ENCODE results near the gene KIF20A.
A peak's percentile ranks its signal among the peaks of the same experiment; 100 is the strongest.
"Not testable (repeated sequence)": the region's sequence is repeated elsewhere in the genome, so short reads cannot be mapped to it uniquely, and the experiment has no call there.

Gene KIF20A

DNA sequence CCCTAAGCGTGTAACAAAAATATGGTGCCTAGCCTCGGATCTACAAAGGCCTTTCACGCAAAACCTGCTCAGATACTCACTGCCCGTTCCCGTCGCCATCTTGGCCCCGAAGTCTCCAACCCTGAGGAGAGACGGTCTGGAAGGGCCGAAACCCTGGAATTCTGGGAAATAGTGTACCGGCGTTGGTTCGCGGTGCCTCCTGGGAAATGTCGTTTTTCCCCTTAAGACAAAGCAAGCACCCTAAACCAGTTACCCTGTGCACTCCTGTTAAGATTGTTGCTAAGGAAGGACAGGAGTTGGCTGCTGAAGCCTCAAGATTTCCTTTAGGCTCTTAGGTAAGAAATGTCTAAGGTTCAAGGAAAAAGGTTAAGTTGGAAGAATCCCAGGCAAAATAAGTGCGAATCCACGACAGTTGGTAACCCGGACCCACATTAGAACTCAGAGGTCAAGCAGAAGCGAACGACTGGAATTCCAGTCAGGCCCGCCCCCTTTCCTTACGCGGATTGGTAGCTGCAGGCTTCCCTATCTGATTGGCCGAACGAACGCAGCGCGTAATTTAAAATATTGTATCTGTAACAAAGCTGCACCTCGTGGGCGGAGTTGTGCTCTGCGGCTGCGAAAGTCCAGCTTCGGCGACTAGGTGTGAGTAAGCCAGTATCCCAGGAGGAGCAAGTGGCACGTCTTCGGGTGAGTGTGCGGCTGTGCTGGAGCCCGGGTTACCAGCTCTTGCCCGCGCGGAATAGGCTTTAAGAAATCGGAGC, at the start of gene KIF20A, which contains the start of gene BRD8:
KIF20A (plus strand) TSS at position 597 of the 761 bp plus-strand sequence. CDS start 569 bp downstream, outside the sequence.
BRD8 (minus strand) TSS at position 115 of the 761 bp plus-strand sequence; CDS start at position 99, 16 bp downstream.
- peak within 1 kb of the TSS; percentile 90 for H3K4me3 ChIP-seq (ENCODE audit: low read depth, low read length)
- peak; percentile 85 for DNase-seq (ENCODE audit: low read depth)

DNA sequence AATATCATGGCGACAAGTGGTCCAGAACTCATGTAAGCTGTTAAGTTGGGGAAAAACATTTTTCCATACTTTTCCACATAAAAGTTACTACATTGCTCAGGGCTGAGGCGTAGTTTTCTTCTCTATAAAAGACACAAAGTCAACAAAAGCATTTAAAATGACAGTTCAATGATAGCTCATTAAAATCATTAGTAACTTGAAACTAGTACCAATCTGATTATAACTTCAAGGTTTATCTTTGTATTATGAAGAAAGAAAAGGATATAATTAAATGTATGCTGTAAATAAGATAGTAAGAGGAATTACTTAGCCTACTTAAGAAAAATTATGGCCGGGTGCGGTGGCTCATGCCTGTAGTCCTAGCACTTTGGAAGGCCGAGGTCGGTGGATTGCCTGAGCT, 49.6 kb upstream of the KIF20A start:
- no peak overlapping the region for H3K4me3 ChIP-seq (ENCODE audit: low read depth, low read length)
- no peak for DNase-seq (ENCODE audit: low read depth)

DNA sequence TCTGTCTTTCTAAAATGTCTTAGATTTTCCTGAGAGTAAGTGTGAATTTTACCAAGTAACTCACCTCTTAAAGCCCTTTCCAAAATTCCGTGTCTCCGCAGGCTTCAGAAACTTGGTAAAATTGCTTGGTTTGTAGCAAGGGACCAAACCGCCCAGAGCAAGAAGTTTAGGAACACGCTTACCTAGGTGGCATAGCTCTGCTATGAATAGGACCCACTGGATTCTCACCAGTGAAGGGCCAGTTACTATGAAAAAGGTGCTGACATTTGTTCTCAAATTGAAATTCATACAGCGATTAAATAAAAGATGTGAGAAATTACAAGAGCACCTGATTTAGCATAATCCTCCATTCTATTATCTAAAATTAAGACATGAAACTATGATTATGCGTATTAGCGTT, 46.4 kb upstream of the KIF20A start:
- no peak for DNase-seq (ENCODE audit: low read depth)
- no peak overlapping the region for H3K4me3 ChIP-seq (ENCODE audit: low read depth, low read length)

DNA sequence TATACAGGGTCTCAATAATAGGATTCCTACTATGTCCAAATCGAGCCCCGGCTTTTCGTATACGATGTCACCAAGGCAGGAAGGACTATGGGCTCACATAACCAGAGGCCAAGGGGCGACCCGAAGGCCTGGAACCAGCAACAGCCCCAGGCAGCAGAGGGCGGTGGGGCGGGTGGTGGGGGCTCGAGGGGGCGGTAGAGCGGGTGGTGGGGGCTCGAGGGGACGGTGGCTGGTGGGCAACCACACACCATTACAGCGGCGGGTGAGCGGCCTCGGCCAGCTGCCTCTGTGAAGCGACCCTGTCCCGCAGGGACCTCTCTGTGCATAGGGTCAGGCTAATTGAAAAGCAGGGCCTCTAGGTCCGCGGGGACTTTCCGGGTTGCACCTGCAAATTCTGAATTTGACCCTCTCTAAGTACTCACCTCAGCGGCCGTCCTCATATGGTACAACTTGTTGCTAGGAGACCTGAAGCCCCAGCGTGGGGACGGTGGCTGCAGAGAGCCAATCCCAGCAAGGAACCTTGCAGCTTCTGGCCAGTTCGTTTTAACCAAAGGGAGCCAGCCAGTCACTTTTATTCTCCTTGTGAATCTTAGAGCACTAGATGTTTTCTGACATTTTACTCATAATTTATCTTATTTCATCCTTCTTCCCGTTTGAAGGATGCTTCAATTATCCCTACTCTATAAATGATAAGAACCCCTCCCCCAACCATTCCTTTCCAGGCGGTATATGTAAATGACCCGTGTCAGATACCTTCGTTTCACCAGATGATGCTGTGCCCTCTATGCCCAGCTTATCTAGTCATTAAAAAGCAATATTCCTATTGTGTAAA, 39.7 kb upstream of the KIF20A start, which contains the start of gene NME5:
NME5 (minus strand) TSS at position 480 of the 832 bp plus-strand sequence. CDS start 648 bp downstream, outside the sequence.
- peak within 1 kb of the TSS; percentile 55 for H3K4me3 ChIP-seq (ENCODE audit: low read depth, low read length)
- peak; percentile 24 for DNase-seq (ENCODE audit: low read depth)

DNA sequence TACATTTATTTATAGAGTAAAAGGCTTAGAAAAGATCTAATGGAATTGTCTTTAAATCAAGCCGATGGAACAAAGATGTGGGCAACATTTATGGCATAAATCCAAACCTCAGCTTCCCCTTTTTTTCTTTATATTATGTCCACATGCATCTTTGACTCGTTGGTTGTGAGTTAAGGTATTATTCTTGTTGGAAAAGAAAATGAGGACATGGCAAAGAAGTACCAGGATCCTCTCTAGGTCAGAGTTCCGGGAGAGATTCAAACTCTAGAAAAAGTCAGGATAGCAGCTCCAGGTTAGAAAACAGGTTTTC, 39.2 kb upstream of the KIF20A start:
- no peak overlapping the region for H3K4me3 ChIP-seq (ENCODE audit: low read depth, low read length)
- DNase-seq (ENCODE audit: low read depth) = no peak

DNA sequence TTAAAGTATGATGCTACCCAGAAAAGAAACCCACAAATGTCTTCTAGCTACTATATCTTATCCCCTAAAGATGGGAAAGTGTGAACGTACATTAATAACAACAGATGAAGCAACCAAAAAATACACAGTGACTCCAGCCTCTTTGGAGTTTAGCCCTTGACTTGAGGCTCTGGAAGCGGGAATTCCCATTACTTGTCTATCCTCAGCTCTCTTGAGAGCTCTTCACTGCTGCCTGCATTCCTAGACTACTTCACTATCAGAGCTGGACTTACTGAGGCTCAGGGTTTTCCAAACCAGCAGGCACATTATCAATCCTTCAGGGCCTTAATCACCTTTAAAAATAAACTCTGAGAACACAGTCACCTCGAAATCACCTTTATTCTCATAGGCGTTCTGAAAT, 38.6 kb upstream of the KIF20A start:
- no peak for DNase-seq (ENCODE audit: low read depth)
- H3K4me3 ChIP-seq (ENCODE audit: low read depth, low read length) = no peak overlapping the region

DNA sequence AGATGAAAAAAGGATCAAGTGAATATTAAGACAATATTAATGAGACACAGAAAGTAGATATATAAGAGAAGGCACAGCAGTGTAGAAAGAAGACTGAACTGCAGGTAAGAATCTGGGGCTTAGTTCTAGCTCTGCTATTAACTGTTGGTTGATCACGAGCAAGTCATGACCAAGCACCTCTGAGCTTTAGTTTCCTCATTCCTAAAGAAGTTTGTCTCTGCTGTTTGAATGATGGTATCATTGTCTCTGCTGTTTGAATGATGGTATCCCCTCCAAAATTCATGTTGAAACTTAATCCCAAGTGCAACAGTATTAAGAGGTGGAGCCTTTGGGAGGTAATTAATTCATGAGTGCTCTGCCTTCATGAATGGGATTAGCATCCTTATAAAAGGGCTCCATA, 37.2 kb upstream of the KIF20A start:
- no peak overlapping the region for H3K4me3 ChIP-seq (ENCODE audit: low read depth, low read length)
- no peak for DNase-seq (ENCODE audit: low read depth)

DNA sequence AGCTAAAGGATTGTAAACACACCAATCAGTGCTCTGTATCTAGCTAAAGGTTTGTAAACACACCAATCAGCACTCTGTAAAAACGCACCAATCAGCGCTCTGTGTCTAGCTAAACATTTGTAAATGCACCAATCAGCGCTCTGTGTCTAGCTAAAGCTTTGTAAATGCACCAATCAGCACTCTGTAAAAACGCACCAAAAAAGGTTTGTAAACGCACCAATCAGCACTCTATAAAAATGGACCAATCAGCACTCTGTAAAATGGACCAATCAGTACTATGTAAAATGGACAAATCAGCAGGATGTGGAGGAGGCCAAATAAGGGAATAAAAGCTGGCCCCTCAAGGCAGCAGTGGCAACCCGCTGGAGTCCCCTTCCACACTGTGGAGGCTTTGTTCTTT, 35.3 kb upstream of the KIF20A start:
- not testable (repeated sequence) for H3K4me3 ChIP-seq (ENCODE audit: low read depth, low read length); DNase-seq (ENCODE audit: low read depth)

DNA sequence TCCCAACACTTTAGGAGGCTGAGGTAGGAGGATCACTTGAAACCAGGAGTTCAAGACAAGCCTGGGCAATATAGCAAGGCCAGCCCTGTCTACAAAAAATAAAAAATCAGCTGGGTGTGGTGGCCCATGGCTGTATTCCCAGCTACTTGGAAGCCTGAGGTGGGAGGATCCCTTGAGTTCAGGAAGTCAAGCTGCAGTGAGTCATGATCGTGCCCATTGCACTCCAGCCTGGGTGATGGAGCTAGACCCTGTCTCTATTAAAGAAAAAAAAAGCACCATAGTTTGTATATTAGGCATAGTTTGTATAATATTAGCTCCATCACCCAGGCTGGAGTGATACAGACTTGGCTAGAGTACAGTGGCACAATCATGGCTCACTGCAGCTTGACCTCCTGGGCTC, 30.1 kb upstream of the KIF20A start:
- peak; percentile 36 for DNase-seq (ENCODE audit: low read depth)
- H3K4me3 ChIP-seq (ENCODE audit: low read depth, low read length) = no peak overlapping the region

DNA sequence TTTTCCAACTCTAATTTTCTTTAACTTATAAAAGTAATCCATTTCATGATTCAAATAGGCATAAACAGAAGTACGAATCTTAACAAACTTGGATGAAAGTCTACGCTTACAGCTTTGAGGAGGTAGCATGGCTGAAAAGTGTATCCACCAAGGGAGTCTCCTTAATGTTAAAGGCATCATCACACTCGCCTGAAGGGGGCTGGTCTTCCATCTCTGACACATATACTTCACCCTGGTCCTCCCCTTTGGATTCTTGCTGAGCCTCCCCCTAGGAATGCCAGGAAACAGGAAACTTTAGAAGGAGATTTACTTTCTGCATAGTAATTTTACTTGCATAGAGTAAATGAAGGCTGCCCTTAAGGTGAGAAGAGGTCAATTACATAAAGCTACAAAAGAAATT, 29.4 kb upstream of the KIF20A start:
- no peak for DNase-seq (ENCODE audit: low read depth)
- no peak overlapping the region for H3K4me3 ChIP-seq (ENCODE audit: low read depth, low read length)

DNA sequence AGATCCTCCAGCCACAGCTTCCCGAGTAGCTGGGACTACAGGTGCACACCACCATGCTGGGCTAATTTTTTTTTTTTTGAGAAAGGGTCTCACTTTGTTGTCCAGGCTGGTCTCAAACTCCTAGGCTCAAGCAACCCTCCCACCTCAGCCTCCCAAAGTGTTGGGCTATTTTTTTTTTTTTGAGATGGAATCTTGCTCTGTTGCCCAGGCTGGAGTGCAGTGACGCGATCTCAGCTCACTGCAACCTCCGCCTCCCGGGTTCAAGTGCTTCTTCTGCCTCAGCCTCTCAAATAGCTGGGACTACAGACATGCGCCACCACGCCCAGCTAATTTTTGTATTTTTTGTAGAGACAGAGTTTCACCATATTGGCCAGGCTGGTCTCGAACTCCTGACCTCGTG, 22.9 kb upstream of the KIF20A start:
- not testable (repeated sequence) for DNase-seq (ENCODE audit: low read depth); H3K4me3 ChIP-seq (ENCODE audit: low read depth, low read length)

DNA sequence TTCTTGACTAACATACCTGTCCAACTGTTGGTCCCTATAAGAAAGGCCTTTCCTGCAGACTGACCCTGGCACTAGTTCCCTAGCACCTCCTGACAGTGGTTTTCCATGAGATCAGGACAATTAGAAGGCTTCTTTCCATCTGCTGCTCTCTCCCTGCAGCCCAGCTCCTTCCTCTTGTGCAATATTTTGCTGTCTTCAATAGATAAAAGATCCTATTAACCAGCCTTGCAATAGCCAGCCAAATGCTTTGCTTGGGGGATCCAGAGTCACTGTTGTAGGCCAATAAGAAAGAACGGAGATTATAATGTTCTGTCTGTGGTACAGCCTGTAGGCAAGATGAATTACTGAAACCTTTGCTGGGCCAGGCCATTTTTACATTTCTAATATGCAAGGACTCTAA, 21.3 kb upstream of the KIF20A start:
- no peak for DNase-seq (ENCODE audit: low read depth)
- H3K4me3 ChIP-seq (ENCODE audit: low read depth, low read length) = no peak overlapping the region

DNA sequence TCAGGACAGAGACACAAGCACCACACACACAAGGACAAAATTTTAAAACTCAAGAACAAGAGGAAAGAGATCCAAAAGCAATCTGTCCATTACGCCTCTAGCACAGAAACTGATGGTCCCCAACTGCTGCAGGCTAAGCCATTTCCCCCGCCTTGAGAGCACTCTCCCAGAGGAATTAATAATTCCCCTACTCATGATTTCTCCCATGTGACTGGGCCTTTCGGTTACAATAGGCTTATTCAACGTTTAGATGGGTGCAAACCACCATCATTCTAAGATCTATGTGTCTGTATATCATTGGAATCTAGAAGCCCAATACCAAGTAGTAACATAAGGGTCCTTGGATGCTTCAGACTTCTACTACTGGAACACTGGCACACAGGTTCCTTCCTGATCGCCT, 19.2 kb upstream of the KIF20A start:
- DNase-seq (ENCODE audit: low read depth) = no peak
- H3K4me3 ChIP-seq (ENCODE audit: low read depth, low read length) = no peak overlapping the region

DNA sequence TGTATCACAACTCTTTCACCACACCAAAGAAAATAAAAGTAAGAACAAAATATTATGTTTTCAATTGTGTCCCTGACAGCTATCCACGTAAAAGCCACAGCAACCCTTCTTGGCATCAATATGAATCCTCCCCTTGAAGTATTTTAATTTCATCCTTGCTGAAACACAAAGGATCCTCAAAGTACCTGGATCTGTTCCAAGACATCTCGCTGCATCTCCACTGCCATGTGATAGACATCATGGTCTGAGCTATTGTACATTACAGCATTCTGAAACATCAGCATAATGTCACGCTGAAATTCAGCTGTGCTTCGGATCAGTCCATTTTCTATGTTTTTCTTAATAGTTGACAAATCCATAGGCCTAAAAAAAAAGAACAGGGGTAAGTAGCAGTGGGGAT, 18.2 kb upstream of the KIF20A start:
- no peak overlapping the region for H3K4me3 ChIP-seq (ENCODE audit: low read depth, low read length)
- DNase-seq (ENCODE audit: low read depth) = no peak

DNA sequence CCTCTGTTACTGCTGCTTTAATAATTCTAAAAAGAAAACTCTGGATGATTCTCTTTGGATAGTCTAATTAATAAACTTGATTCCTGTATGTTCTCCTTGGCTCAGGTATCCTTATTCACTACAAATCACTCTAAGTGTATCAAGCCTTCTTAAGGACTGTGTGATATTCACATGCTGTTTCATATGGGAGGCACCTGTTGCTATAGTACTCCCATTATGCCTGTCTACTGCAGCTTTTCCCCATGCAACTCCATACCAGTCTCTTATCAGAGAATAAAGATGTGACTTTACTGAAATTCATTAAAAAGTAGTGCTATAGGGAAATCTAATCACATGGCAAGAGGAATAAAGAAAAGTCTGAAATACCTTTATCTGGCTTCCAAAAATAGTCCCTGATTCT, 15.2 kb upstream of the KIF20A start:
- DNase-seq (ENCODE audit: low read depth) = no peak
- no peak overlapping the region for H3K4me3 ChIP-seq (ENCODE audit: low read depth, low read length)

DNA sequence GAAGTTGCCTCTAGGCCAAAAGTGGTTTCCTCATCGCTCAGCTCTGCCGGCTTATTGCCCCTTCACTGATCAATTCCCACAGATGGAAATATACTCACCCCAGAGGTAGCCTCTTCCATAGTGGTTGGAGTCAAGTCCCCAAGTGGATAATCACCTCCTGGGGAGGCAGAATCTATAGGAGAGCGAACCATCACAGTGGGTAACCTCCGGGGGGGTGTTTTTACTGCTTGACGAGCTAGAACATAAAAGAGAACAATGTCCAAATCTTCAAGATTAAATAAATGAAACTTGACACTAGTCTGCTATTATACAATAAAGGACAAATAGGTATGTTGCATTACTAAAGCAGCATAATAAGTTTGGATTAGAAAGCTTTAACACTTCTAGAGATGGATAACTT, 9.8 kb upstream of the KIF20A start:
- DNase-seq (ENCODE audit: low read depth) = no peak
- H3K4me3 ChIP-seq (ENCODE audit: low read depth, low read length) = no peak overlapping the region

DNA sequence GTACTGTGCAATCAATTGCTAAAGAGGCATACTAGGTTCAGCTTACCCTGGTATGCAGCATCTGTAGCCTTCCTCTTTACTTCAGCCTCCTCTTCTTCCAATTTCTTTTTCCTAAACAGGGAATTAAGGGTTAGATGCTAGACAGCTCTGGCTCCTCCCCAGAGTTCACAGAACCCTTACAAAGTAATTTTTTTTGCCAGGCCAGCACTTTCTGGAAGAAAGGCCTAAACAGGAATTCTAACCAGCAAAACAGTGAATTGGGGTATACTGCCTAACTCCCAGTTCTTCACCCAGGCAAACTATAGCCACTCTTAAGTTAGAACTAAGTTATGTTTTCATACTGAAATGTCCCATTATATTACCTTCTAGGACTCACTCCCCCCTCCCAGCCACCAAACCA, 8.6 kb upstream of the KIF20A start:
- H3K4me3 ChIP-seq (ENCODE audit: low read depth, low read length) = no peak overlapping the region
- DNase-seq (ENCODE audit: low read depth) = no peak

DNA sequence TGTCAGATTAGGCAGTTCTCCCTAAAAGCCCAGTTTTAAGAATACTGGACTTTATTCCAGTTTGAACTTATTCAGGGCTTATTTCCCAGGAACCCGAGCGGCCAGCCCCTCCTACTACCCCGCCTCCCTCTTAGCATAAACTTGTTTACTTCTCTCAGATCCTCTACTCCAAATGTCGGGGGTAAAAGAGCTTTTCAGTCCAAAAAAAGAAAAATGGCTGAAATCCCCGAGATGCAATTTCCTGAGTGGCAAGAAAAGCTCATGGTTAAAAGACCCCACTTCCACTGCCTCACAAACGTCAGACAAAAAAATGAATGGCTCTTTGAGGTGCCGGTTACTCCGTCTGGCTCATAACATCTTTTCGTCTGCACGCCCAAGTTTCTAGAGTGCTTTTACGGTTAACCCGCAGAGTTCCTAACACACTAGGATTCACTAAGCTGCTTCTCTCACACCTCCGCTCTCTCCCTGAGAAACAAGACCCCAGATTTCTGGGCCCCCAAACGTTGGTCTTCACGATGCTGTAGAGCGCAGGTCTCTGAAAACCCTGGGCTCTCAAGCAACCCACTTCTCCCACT, 884 bp upstream of the KIF20A start:
- H3K4me3 ChIP-seq (ENCODE audit: low read depth, low read length) = peak overlapping the region; percentile 90
- DNase-seq (ENCODE audit: low read depth) = no peak

DNA sequence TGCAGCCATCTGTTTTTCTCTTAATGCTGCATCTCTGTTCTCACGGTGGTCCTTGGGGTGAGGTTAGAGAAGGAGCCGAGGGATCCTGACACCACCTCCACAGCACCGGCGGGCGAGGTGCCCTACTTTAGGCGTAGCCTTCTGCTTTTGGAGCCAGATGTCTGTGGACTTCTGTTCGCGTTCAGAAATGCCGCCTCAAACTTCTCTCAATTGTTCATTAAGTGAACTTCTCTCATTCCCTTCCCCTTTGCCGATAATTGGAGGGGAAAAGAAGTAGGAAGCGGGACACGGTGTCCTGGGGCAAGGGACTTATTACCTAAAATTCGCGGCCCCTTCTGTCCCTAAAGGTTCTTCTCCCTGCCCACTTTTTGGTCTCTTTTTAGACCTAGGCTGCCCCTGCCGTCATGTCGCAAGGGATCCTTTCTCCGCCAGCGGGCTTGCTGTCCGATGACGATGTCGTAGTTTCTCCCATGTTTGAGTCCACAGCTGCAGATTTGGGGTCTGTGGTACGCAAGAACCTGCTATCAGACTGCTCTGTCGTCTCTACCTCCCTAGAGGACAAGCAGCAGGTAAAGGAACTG, 455 bp downstream of the KIF20A start:
- peak overlapping the region; percentile 90 for H3K4me3 ChIP-seq (ENCODE audit: low read depth, low read length)
- no peak for DNase-seq (ENCODE audit: low read depth)

DNA sequence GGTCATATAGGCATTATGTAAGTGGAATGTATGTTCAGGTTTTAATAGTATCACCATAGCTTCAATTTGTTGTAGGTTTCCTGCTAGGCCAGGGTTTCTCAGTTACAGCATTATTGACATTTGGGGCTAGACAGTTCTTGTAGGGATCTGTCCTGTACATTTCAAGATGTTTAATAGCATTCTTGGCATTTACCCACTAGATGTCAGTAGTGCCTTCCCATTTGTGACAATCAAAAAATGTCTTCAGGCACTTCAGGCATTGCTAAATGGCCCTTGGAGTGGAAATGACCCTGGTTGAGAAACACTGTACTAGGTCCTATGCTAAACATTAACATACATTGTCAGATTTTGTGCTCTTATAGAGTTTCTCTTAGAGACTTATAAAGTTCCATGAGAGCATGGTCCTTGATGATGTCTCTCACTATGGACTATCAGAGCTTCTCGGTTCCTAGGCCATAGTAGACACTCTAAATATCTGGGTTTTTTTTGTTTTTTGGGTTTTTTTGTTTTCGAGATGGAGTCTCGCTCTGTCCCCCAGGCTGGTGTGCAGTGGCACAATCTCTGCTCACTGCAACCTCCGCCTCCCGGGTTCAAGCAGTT, 1.4 kb downstream of the KIF20A start:
- DNase-seq (ENCODE audit: low read depth) = peak; percentile 18

More for the DNA sequence above, 1.4 kb downstream of the KIF20A start:
- peak overlapping the region; percentile 90 for H3K4me3 ChIP-seq (ENCODE audit: low read depth, low read length)

All from skeletal muscle cell (primary cell).